GM21526 (cell line): ENCODE measurements around the gene SLC2A5.
"Not testable (repeated sequence)": the region's sequence is repeated elsewhere in the genome, so short reads cannot be mapped to it uniquely, and the experiment has no call there.

Experiments used
- ATAC-seq: cut with Tn5 transposase; IDR thresholded peaks from one replicate; pipeline ENCODE4 v1.9.1; 2021; ENCODE audit warnings: moderate library complexity; ENCODE audit not compliant: unreplicated experiment, low FRiP score

Gene SLC2A5

DNA sequence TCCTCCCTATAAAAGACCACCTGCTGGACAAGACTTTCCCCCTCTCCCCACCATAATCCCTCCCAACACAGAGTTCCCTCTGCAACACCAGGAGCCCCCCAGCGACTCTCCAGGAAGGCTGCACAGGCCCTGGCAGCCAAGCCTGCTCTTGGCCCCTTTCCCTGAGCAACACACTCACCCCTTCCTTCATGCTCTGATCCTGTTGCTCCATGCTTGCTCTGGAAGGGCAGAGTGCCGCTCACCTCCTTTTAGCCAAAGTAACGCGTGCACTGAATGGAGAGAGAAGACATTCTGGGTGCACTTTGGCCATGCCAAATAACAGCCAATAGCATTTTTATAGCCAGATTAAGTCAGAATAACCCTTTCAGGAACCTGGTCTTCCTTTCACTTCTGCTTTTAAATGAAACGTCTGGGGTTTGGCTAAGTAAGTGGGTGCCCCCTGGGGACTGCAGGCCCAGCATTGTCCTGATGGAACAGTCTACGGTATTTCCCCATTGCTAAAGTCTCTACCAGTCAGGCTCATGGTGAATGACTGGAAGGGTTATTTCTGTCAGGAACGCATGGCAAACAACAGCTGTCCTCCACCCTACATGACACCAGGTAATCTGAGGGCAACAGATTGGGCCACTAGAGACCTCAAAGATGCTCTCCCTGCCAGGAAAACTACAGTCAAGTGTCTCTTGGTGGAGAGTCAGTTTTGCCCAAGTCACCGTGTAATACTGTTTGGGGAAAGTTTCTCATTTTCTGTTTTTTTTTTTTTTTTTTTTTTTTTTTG lies at the start of gene SLC2A5:
TSS of gene SLC2A5 (minus strand) at position 310 of the 775 bp plus-strand sequence. CDS start at position 211, 99 bp downstream.
- peak; percentile 84 for ATAC-seq

- ATAC-seq: no peak
Observed at GRCh38 chr1:9118186-9118585, 48.8 kb upstream of the SLC2A5 start.

- no peak for ATAC-seq
Observed at GRCh38 chr1:9115351-9116205, 46.1 kb upstream of the SLC2A5 start.

DNA sequence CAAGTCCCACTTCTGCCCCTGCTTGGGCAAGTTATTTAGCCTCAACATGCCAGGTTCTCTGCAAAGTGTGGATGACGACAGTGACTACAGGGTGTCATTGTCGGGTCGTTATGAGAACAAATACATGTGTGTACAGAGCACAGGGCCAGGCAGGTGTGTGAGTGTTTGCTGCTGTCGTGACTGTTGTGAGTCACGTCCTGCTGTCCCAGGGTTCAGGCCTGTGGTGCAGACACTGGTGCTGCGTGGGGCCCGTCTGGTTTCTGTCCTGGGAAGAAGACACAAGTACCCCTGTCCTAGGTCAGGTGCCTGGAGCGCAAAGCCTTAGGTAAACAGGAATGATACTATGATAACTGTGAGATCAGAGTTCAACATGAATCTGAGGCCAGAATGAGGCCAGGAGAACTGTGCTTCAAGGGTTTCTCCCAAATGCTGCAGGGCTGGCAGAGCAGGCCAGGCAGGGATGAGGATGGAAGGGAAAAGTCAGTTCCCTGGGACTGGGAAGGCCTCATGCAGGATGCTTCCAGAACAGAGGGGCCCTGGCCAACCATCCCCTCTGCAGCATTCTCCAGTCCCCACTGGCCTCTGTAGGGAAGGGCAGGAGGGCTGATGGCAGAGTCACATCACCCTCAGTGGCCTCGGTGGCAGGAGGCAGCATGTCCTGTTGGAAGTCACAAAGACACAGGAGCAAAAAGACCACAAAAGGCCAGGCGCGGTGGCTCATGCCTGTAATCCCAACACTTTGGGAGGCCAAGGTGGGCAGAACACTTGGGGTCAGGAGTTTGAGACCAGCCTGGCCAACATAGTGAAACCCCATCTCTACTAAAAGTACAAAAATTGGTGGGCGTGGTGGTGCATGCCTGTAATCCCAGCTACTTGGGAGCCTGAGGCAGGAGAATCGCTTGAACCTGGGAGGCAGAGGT lies 43.8 kb upstream of the SLC2A5 start:
- no peak for ATAC-seq

DNA sequence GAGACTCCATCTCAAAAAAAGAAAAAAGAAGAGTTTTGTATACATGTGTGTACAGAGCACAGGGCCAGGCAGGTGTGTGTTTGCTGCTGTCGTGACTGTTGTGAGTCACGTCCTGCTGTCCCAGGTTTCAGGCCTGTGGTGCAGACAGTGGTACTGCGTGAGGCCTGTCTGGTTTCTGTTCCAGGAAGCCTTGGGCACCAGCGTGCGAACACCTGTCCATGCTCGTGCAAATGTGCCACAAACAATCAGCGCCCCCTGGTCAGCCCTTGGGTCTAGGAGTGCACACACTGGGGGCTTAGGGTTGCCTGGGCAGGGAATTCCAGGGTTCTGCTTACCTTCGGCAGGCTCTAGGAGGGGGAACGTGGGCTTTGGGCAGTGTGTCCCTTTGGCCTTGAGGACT lies 42.5 kb upstream of the SLC2A5 start:
- no peak for ATAC-seq

GRCh38 chr1:9111357-9111691 lies 41.9 kb upstream of the SLC2A5 start:
- no peak for ATAC-seq

- no peak for ATAC-seq
Observed at GRCh38 chr1:9110669-9111356, 41.4 kb upstream of the SLC2A5 start.

DNA sequence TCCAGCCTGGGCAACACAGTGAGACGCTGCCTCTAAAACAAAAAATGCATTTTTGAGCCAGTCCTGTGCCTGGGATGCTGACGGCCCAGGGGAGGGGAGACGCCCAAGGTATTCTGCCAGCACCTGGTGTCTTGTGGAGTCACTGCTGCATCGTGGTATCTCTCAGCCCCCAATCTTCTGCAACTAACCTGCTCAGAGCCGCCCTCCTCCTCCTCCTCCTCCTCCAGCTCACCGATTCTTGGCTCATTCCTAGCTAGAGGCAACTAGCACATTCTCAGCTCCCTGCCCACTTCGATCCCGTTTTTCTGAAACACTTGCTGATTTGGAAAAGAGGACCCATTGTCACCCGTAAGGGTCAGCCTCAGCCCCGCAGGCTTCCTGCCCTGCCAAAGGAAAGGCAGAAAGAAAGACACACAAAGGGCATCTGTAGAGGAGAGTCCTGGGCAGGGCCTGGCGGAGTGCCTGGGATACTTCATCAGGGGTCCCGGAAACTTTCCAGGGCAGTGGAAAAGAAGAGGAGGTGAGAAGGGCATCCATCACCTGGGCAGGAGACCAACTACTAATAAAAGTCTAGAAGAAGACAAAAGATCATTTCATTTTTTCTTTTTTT lies 38.7 kb upstream of the SLC2A5 start:
- no peak for ATAC-seq

GRCh38 chr1:9107136-9107535 lies 37.7 kb upstream of the SLC2A5 start:
- no peak for ATAC-seq

DNA sequence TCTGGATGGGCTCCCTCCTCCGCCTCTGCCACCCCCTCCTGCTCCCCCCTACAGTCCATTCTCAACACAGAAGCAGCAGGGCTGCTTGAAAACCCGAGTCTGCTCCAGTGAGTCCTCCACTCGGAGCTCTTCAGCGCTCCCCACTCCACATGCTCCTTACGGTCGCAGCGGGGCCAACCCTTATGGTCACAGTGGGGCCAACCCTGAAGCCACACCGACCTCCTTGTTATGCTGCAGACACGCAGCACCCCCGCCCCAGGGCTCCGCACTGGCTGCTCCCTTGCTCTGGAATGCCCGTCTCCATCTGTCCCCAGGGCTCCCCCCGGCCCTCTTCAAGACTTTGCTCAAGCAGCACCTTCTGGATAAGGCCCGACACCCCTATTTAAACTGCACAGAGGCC lies 36.9 kb upstream of the SLC2A5 start:
- no peak for ATAC-seq

GRCh38 chr1:9105336-9105867 lies 36.0 kb upstream of the SLC2A5 start:
- no peak for ATAC-seq

GRCh38 chr1:9101510-9102146 lies 32.2 kb upstream of the SLC2A5 start:
- ATAC-seq: no peak

DNA sequence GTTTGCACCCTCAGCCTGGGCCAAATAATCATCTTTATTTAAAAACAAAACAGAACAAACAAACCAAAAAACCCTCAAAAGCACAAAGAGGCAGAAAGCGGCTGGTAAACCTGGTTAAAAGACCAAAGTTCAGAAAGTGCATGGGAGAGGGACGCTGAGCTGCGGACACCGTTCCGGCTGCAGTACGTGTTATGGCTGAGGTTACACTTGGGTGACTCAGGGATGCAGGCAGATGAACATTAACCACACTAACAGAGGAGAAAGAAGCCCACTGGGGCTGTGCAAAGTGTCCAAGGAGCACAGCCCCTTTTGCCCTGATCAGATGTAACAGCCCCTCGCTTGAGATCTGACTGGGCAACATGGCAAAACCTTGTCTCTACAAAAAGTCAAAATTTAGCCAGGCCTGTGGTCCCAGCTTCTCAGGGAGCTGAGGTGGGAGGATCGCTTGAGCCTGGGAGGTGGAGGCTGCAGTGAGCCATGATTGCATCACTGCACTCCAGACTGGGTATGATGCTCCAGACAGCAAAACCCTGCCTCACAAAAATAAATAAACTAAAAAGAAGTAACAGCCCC lies 31.1 kb upstream of the SLC2A5 start:
- no peak for ATAC-seq

DNA sequence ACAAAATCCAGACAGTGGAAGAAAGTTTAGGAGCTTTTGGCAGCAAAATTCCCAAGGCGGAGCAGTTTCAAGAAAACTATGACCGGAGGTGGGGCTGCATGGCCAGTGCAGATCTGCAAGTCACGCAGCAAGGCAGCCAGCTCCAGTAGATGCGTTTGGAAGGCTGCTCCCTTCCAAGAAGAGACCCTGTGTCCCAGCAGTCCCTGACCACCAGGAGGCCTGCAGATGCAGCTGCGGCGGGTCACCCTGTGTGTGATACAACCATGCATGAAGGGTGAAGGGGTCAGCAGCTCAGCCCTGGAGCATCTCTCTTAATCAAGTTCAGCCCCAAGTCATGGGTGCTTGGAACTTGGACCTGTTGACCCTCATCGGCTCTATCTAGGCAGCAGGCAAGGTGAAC lies 30.1 kb upstream of the SLC2A5 start:
- no peak for ATAC-seq

DNA sequence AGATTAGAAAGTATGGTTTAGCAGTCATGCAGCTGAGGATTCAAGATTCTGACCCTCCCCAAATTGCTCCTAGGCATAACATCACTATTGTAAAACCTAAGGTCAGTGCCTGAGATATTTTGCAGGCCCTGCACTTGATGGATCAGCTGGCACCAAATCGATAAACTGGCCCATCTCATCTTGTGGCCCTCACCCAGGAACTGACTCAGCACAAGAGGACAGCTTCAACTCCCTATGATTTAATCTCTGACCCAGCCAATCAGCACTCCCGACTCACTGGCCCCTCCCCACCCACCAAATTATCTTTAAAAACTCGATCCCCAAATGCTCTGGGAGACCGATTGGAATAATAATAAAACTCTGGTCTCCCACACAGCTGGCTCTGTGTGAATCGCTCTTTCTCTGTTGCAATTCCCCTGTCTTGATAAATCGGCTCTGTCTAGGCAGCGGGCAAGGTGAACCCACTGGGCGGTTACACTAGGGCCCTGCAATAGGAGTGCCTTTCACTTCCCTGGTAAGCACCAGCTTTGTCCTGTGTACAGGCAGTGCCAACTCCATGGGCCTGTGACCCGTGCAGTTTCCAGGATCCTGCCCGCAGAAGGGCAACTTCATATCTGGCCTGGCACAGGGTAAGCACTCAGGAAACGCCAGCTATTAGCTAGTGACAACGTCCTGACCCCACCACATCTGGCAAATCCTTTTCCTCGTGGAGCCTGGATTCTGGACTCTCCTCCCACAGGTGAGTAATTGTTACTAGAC lies 28.7 kb upstream of the SLC2A5 start:
- ATAC-seq: no peak

DNA sequence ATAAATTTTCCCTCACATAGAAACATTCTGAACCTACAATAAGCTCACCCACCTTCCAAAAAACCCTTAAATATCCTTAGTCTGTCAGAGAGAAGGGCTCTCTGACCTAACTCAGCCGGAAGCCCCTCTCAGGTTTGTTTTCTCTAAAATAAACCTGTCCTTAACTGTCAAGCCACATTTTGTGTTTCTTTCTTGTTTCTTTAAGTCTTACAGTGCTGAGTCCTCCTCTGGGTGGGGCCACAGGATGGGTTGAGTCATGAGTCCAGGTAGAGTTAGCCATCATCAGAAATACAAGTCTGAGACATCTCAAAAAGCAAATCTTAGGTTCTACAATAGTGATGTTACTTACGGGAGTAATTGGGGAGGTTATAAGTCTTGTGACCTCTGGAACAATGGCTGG lies 26.4 kb upstream of the SLC2A5 start:
- ATAC-seq: no peak

GRCh38 chr1:9093996-9094595 lies 24.7 kb upstream of the SLC2A5 start:
- ATAC-seq: not testable (repeated sequence)

- no peak for ATAC-seq
Observed at GRCh38 chr1:9093581-9093980, 24.1 kb upstream of the SLC2A5 start.
